ENCODE measurements around the gene AFF2. TPM values are rescaled to one million over a fixed set of nuclear protein-coding genes. Genes with fewer than 3 reads are reported as not detected.

The AFF2 gene
- total RNA-seq, 1 donor from 2014 or later, result 0.06 TPM

- no peak for DNase-seq (ENCODE audit: low read depth)
- no peak for TF ChIP-seq CTCF (conservative IDR thresholded peaks at IDR 0.05; ENCODE audit: low read depth, low read length)
Observed at GRCh38 chrX:148917441-148917840, 417.0 kb downstream of the AFF2 start.

GRCh38 chrX:148923631-148924030 is 423.2 kb downstream of the AFF2 start:
- H3K4me3 ChIP-seq (ENCODE audit: low read depth, low read length), result no peak overlapping the region
- no peak for DNase-seq (ENCODE audit: low read depth)
- TF ChIP-seq CTCF (conservative IDR thresholded peaks at IDR 0.05; ENCODE audit: low read depth, low read length), result no peak

More at GRCh38 chrX:148917441-148917840, 417.0 kb downstream of the AFF2 start:
- no peak overlapping the region for H3K4me3 ChIP-seq (ENCODE audit: low read depth, low read length)

GRCh38 chrX:148926371-148926770 is 426.0 kb downstream of the AFF2 start:
- no peak overlapping the region for H3K4me3 ChIP-seq (ENCODE audit: low read depth, low read length)
- no peak for DNase-seq (ENCODE audit: low read depth)
- TF ChIP-seq CTCF (conservative IDR thresholded peaks at IDR 0.05; ENCODE audit: low read depth, low read length), result no peak

- TF ChIP-seq CTCF (conservative IDR thresholded peaks at IDR 0.05; ENCODE audit: low read depth, low read length), result no peak
- H3K4me3 ChIP-seq (ENCODE audit: low read depth, low read length), result no peak overlapping the region
- no peak for DNase-seq (ENCODE audit: low read depth)
Observed at GRCh38 chrX:148928811-148929210, 428.4 kb downstream of the AFF2 start.

- H3K4me3 ChIP-seq (ENCODE audit: low read depth, low read length), result no peak overlapping the region
- no peak for TF ChIP-seq CTCF (conservative IDR thresholded peaks at IDR 0.05; ENCODE audit: low read depth, low read length)
- DNase-seq (ENCODE audit: low read depth), result no peak
Observed at GRCh38 chrX:148929686-148930085, 429.3 kb downstream of the AFF2 start.

GRCh38 chrX:148930206-148930729 is 429.9 kb downstream of the AFF2 start:
- H3K4me3 ChIP-seq (ENCODE audit: low read depth, low read length), result no peak overlapping the region
- TF ChIP-seq CTCF (conservative IDR thresholded peaks at IDR 0.05; ENCODE audit: low read depth, low read length), result no peak
- DNase-seq (ENCODE audit: low read depth), result no peak

GRCh38 chrX:148933881-148934280 is 433.5 kb downstream of the AFF2 start:
- DNase-seq (ENCODE audit: low read depth), result no peak

More at GRCh38 chrX:148933881-148934280, 433.5 kb downstream of the AFF2 start:
- no peak overlapping the region for H3K4me3 ChIP-seq (ENCODE audit: low read depth, low read length)
- no peak for TF ChIP-seq CTCF (conservative IDR thresholded peaks at IDR 0.05; ENCODE audit: low read depth, low read length)

Data from epithelial cell of proximal tubule (primary cell).